B cell (primary cell): ENCODE measurements around the gene BEST2. TPM values are rescaled to one million over a fixed set of nuclear protein-coding genes. Genes with fewer than 3 reads are reported as not detected.

Experiments used
- ATAC-seq: fragments of 200-7000 bp; cut with Tn5 transposase; one replicate; pipeline ENCODE4 v1.10.0; 2021; ENCODE audit warnings: low read depth, mild to moderate bottlenecking, moderate number of reproducible peaks, moderate library complexity
- CTCF ChIA-PET: fragments of 350-600 bp; sonication (Branson Sonifier 250); formaldehyde crosslinking; loops from one replicate; lab custom pipeline; 2021; ENCODE audit warnings: antibody characterized with exemption, inconsistent platforms; lab: Charles Lee
- POLR2A ChIA-PET: fragments of 350-600 bp; sonication (Branson Sonifier 250); formaldehyde crosslinking; loops from one replicate; lab custom pipeline; 2021; ENCODE audit warnings: antibody characterized with exemption; lab: Charles Lee
- DNase-seq: peaks from one replicate; pipeline ENCODE4 v3.0.0; 2013
- H2AFZ ChIP-seq: 2 replicates; pipeline ENCODE4 v1.6.1; 2012; ENCODE audit warnings: mild to moderate bottlenecking, low read depth, low read length; ENCODE audit not compliant: insufficient read depth, poor library complexity, severe bottlenecking
- H3K27ac ChIP-seq, 2 donors: 1 replicate in 1 of 2; 2 replicates in 1 of 2; pipeline ENCODE4 v1.5.1; 2012 to 2013; ENCODE audit warnings: low read length in 2 of 2, mild to moderate bottlenecking in 2 of 2, moderate library complexity in 1 of 2
- H3K27me3 ChIP-seq, 4 experiments: fragments of 200-600 bp in 1 of 4; sonication (generic) in 1 of 4; replicated peaks in 1 of 4; 1 replicate in 2 of 4; 2 replicates in 2 of 4; pipeline versions ENCODE4 v1.6.1 to v1.7.0; 2013 to 2016; ENCODE audit warnings: low read length in 3 of 4, mild to moderate bottlenecking in 2 of 4, mixed read lengths in 1 of 4, moderate library complexity in 1 of 4; ENCODE audit not compliant: insufficient read depth in 4 of 4, control insufficient read depth in 3 of 4; ENCODE audit errors: control extremely low read depth in 1 of 4
- H3K36me3 ChIP-seq, 2 experiments: replicated peaks in 1 of 2; 1 replicate in 1 of 2; 2 replicates in 1 of 2; pipeline versions ENCODE4 v1.6.1 to v1.7.1; 2013; ENCODE audit warnings: low read length in 1 of 2; ENCODE audit not compliant: insufficient read depth in 2 of 2, control insufficient read depth in 1 of 2; ENCODE audit errors: control extremely low read depth in 1 of 2, extremely low read depth in 1 of 2
- H3K4me1 ChIP-seq, 2 donors: fragments of 200-600 bp in 1 of 2; sonication (generic) in 1 of 2; 1 replicate in 1 of 2; 2 replicates in 1 of 2; pipeline versions ENCODE4 v1.5.1 to v1.6.1; 2013 to 2017; ENCODE audit warnings: low read length in 2 of 2; ENCODE audit not compliant: control insufficient read depth in 2 of 2, insufficient read depth in 2 of 2
- H3K4me2 ChIP-seq: replicated peaks from 2 replicates; pipeline ENCODE3; 2012; ENCODE audit warnings: mild to moderate bottlenecking, low read depth, low read length; ENCODE audit not compliant: poor library complexity, severe bottlenecking
- H3K4me3 ChIP-seq, 5 experiments: fragments of 200-600 bp in 1 of 5; sonication (generic) in 1 of 5; 1 replicate in 3 of 5; 2 replicates in 2 of 5; pipeline versions ENCODE4 v1.5.1 to v1.7.0; 2011 to 2016; ENCODE audit warnings: low read length in 4 of 5, mild to moderate bottlenecking in 4 of 5, low read depth in 2 of 5, control low read depth in 1 of 5, moderate library complexity in 1 of 5; ENCODE audit not compliant: insufficient read depth in 1 of 5; ENCODE audit errors: control extremely low read depth in 1 of 5, extremely low read depth in 1 of 5
- H3K79me2 ChIP-seq: fragments of 200-600 bp; sonication (generic); one replicate; pipeline ENCODE4 v1.6.0; 2016; ENCODE audit warnings: low read length; ENCODE audit not compliant: control insufficient read depth, insufficient read depth
- H3K9ac ChIP-seq: fragments of 200-600 bp; sonication (generic); 2 replicates; pipeline ENCODE4 v1.6.1; 2017; ENCODE audit warnings: mild to moderate bottlenecking, low read length, moderate library complexity
- H3K9me3 ChIP-seq, 3 donors: one replicate each; pipeline versions ENCODE4 v1.6.1 to v1.7.1; 2013; ENCODE audit warnings: low read length in 2 of 3; ENCODE audit not compliant: control insufficient read depth in 2 of 3, insufficient read depth in 1 of 3; ENCODE audit errors: control extremely low read depth in 1 of 3
- H4K20me1 ChIP-seq: 2 replicates; pipeline ENCODE4 v1.6.0; 2012; ENCODE audit warnings: mild to moderate bottlenecking, low read length; ENCODE audit not compliant: insufficient read depth, control insufficient read depth, poor library complexity, severe bottlenecking
- H3K27ac Mint-ChIP-seq: one replicate; pipeline ENCODE4 v1.8.0; 2021; ENCODE audit warnings: mixed read lengths
- H3K27me3 Mint-ChIP-seq: one replicate; pipeline ENCODE4 v1.8.0; 2021; ENCODE audit warnings: mixed read lengths
- H3K4me1 Mint-ChIP-seq: one replicate; pipeline ENCODE4 v1.8.0; 2021; ENCODE audit warnings: mixed read lengths
- H3K4me3 Mint-ChIP-seq: one replicate; pipeline ENCODE4 v1.8.0; 2021; ENCODE audit warnings: mixed read lengths
- H3K9me3 Mint-ChIP-seq: one replicate; pipeline ENCODE4 v1.8.0; 2022; ENCODE audit warnings: mixed read lengths; ENCODE audit not compliant: insufficient read depth
- EZH2 ChIP-seq: IDR thresholded peaks from 2 replicates; pipeline ENCODE4 v1.6.1; 2012; ENCODE audit warnings: borderline replicate concordance, low read depth, mild to moderate bottlenecking, moderate library complexity, low read length; ENCODE audit not compliant: insufficient read depth, poor library complexity, severe bottlenecking
- WGBS: methylation state at CpG from one replicate; pipeline ENCODE4 v1.1.5; 2013; ENCODE audit warnings: missing lambda C conversion rate; ENCODE audit not compliant: insufficient coverage; 5-methylcytosine and 5-hydroxymethylcytosine counted together
- intact Hi-C: fragments of 100-400 bp; cut with micrococcal nuclease; formaldehyde crosslinking; loops from one replicate; pipeline ENCODE4 v1.10.0; 2022
- polyA plus RNA-seq: library from polyadenylated mRNA; depleted of rRNA; stranded (reverse); fragments of >200 nt; gene quantifications from 2 replicates; pipeline ENCODE4 v1.2.3, GENCODE V29; 2012
- total RNA-seq, 2 donors: library from RNA; stranded (reverse); fragments of 120-200 nt in 1 of 2; gene quantifications; 1 replicate in 1 of 2; 2 replicates in 1 of 2; pipeline versions ENCODE4 v1.2.3 to v1.2.4, GENCODE V29; 2013 to 2022
- TF ChIP-seq, protein P1 (sequence below): fragments of 200-600 bp; IDR thresholded peaks from one replicate; pipeline ENCODE4 v1.8.0; 2022; ENCODE audit warnings: antibody characterized with exemption, mild to moderate bottlenecking

BEST2 gene
- total and polyA plus RNA-seq, 2 donors (not counting 1 experiment from before 2014, with no cell fraction given): 0.07 TPM; not detected in 1

DNA sequence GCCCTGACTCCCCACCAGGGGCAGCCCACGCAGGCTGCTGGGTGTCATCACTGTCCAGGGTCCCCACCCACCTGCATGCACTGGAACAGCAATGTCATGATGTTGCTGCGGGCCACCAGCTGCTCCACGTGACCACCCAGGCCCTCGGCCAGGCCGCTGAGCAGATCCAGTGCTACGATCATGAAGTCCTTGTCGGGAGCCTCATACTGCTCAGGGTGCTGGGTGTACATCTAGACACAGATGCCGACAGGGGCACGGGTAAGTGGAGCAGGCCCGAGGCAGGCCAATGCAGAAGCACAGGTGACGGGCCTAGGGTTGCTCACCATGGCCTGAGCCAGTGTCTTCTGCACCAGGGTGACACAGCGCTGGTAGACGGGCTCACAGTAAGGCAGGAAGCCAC, 46.4 kb upstream of the BEST2 start:
- Mint-ChIP-seq H3K9me3 (no peaks in the 10 kb centered on the region), H3K4me3 (no peak overlapping the region), H3K27me3 (no peaks in the 10 kb centered on the region), H3K4me1 (no peaks in the 10 kb centered on the region), H3K27ac (peak overlapping the region; percentile 15)
- Histone ChIP-seq H3K27ac (no peak overlapping the region), H3K4me3 (no peak overlapping the region), H3K36me3 (peaks cover 8 to 63% of the 10 kb centered on the region in 2 experiments), H4K20me1 (no peaks in the 10 kb centered on the region), H3K4me2 (no peak overlapping the region), H3K9me3 (no peaks in the 10 kb centered on the region), H3K27me3 (no peaks in the 10 kb centered on the region), H3K9ac (no peak overlapping the region), H3K79me2 (peaks cover 3% of the 10 kb centered on the region), H2AFZ (no peak overlapping the region), H3K4me1 (no peaks in the 10 kb centered on the region)
- ATAC-seq (no peak), DNase-seq (no peak)
- WGBS: 96% methylated on average over 13 of the region's 13 CpGs
- CTCF ChIA-PET: interaction anchor here (0.6 kb wide), 1 partner anchor 23 kb away, joined by 3 read pairs; no protein-coding TSS in a partner anchor
- POLR2A ChIA-PET: no interaction called here
- TF ChIP-seq, protein P1, sequence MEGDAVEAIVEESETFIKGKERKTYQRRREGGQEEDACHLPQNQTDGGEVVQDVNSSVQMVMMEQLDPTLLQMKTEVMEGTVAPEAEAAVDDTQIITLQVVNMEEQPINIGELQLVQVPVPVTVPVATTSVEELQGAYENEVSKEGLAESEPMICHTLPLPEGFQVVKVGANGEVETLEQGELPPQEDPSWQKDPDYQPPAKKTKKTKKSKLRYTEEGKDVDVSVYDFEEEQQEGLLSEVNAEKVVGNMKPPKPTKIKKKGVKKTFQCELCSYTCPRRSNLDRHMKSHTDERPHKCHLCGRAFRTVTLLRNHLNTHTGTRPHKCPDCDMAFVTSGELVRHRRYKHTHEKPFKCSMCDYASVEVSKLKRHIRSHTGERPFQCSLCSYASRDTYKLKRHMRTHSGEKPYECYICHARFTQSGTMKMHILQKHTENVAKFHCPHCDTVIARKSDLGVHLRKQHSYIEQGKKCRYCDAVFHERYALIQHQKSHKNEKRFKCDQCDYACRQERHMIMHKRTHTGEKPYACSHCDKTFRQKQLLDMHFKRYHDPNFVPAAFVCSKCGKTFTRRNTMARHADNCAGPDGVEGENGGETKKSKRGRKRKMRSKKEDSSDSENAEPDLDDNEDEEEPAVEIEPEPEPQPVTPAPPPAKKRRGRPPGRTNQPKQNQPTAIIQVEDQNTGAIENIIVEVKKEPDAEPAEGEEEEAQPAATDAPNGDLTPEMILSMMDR: no peak
- TF ChIP-seq EZH2: no peak
- intact Hi-C loops: no loop called here

DNA sequence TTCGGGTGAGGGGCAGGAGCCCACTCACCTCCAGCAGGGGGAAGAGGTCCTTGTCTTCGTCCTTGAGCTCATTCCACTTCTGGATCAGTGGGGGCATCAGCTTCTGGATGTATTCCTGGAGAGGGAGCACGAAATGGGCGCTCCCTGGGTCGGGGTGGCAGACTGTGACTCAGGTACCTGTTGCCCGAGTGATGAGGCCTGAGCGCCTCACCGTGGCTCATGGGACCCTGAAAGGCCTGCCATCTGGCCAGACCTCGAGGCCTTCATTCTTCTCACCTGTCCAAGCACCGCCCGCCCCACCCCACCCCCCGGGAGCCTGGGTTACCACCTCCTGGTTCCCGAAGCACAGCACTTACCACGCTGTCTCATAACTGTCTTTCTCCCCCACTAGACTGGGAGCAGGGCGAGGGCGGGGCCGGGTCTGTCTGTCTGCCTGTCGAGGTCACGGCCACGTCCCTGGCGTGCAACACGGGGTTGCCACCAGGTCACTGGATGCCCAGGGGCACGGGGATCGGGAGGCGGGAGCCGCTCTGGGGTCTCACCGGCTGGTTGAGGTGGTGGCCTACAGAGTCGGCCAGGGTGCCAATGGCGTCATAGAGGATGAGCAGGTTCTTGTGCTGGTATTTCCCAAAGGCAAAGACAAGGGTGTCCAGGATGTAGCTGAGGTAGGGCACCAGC, 45.8 kb upstream of the BEST2 start:
- Histone ChIP-seq H3K27me3 (no peaks in the 10 kb centered on the region), H3K4me2 (no peak overlapping the region), H3K36me3 (peaks cover 8 to 66% of the 10 kb centered on the region in 2 experiments), H3K9ac (no peak overlapping the region), H3K9me3 (no peaks in the 10 kb centered on the region), H3K79me2 (peaks cover 3% of the 10 kb centered on the region), H2AFZ (no peak overlapping the region), H3K4me3 (no peak overlapping the region), H4K20me1 (no peaks in the 10 kb centered on the region), H3K4me1 (no peaks in the 10 kb centered on the region), H3K27ac (no peak overlapping the region)
- ATAC-seq: no peak
- no peak for DNase-seq
- H3K4me1 Mint-ChIP-seq: no peaks in the 10 kb centered on the region
- peak overlapping the region; percentile 15 for H3K27ac Mint-ChIP-seq
- H3K27me3 Mint-ChIP-seq: no peaks in the 10 kb centered on the region
- CTCF ChIA-PET: interaction anchor here (0.6 kb wide), 1 partner anchor 22 kb away, joined by 3 read pairs; no protein-coding TSS in a partner anchor
- no peak overlapping the region for H3K4me3 Mint-ChIP-seq
- no peaks in the 10 kb centered on the region for H3K9me3 Mint-ChIP-seq
- intact Hi-C loops: no loop called here
- 97% methylated on average over 28 of the region's 29 CpGs for WGBS
- TF ChIP-seq, protein P1: no peak
- no peak for TF ChIP-seq EZH2
- POLR2A ChIA-PET: interaction anchor here (0.6 kb wide), 1 partner anchor 123 kb away, joined by 4 read pairs; no protein-coding TSS in a partner anchor
